IMR-90 (cell line): Measurements from ENCODE around the gene GARIN6. TPM values are rescaled to one million over a fixed set of nuclear protein-coding genes. Genes with fewer than 3 reads are reported as not detected.

Experiments
- ATAC-seq: fragments of 200-7000 bp; cut with Tn5 transposase; 2 replicates; pipeline ENCODE4 v1.9.1; 2020; ENCODE audit warnings: low read depth, mild to moderate bottlenecking, moderate library complexity
- BruUV-seq: library from RNA; stranded (reverse); fragments of 400-500 nt; replicated peaks from 2 replicates; lab custom pipeline; 2021; lab: Mats Ljungman, UMichigan
- CTCF ChIA-PET: fragments of 300-600 bp; formaldehyde crosslinking; extraction: SDS; loops from one replicate; lab custom pipeline; 2021; ENCODE audit warnings: antibody characterized with exemption; lab: Yijun Ruan, JAX
- POLR2A ChIA-PET: fragments of 300-600 bp; sonication (Branson Sonifier 250); formaldehyde crosslinking; loops from one replicate; lab custom pipeline; 2022; ENCODE audit warnings: antibody characterized with exemption; ENCODE audit not compliant: unreplicated experiment; lab: Charles Lee
- DNase-seq: peaks from one replicate; pipeline ENCODE4 v3.0.0; 2013
- H2AFZ ChIP-seq: replicated peaks from 2 replicates; pipeline ENCODE3; 2013; ENCODE audit warnings: low read length, mild to moderate bottlenecking; ENCODE audit not compliant: poor library complexity
- H2AK5ac ChIP-seq: 2 replicates; pipeline ENCODE4 v1.6.1; 2013; ENCODE audit warnings: low read depth, low read length, inconsistent platforms
- H2AK9ac ChIP-seq: replicated peaks from 2 replicates; pipeline ENCODE3; 2013; ENCODE audit warnings: mild to moderate bottlenecking, low read depth, low read length, moderate library complexity; ENCODE audit not compliant: poor library complexity
- H2BK120ac ChIP-seq: 2 replicates; pipeline ENCODE4 v1.6.1; 2013; ENCODE audit warnings: low read depth, low read length, inconsistent platforms
- H2BK15ac ChIP-seq: 3 replicates; pipeline ENCODE4 v1.6.1; 2013; ENCODE audit warnings: low read depth, low read length, inconsistent platforms
- H2BK20ac ChIP-seq: 2 replicates; pipeline ENCODE4 v1.6.1; 2013; ENCODE audit warnings: low read depth, mild to moderate bottlenecking, inconsistent platforms, low read length, moderate library complexity
- H2BK5ac ChIP-seq: 2 replicates; pipeline ENCODE4 v1.6.1; 2013; ENCODE audit warnings: mild to moderate bottlenecking, low read depth, low read length, inconsistent platforms; ENCODE audit not compliant: poor library complexity, severe bottlenecking
- H3K14ac ChIP-seq: replicated peaks from 2 replicates; pipeline ENCODE4 v1.6.1; 2013; ENCODE audit warnings: low read depth, low read length, inconsistent platforms
- H3K18ac ChIP-seq: 2 replicates; pipeline ENCODE4 v1.6.1; 2013; ENCODE audit warnings: low read depth, low read length, control low read depth
- H3K23ac ChIP-seq: 2 replicates; pipeline ENCODE4 v1.6.1; 2013; ENCODE audit warnings: low read depth, low read length, inconsistent platforms
- H3K27ac ChIP-seq: 2 replicates; pipeline ENCODE4 v1.5.1; 2013; ENCODE audit warnings: mild to moderate bottlenecking, control low read depth, low read length; ENCODE audit not compliant: insufficient read depth
- H3K27me3 ChIP-seq: 2 replicates; pipeline ENCODE4 v1.6.1; 2013; ENCODE audit warnings: low read length; ENCODE audit not compliant: control insufficient read depth, insufficient read depth
- H3K36me3 ChIP-seq: 2 replicates; pipeline ENCODE4 v1.6.1; 2013; ENCODE audit warnings: low read length, mixed read lengths; ENCODE audit not compliant: control insufficient read depth, insufficient read depth
- H3K4ac ChIP-seq: 2 replicates; pipeline ENCODE4 v1.6.1; 2013; ENCODE audit warnings: low read depth, low read length, inconsistent platforms
- H3K4me1 ChIP-seq: 2 replicates; pipeline ENCODE4 v1.6.1; 2013; ENCODE audit warnings: low read length, mixed read lengths; ENCODE audit not compliant: control insufficient read depth, insufficient read depth
- H3K4me2 ChIP-seq: 2 replicates; pipeline ENCODE4 v1.6.1; 2013; ENCODE audit warnings: low read depth, mild to moderate bottlenecking, control low read depth, low read length, moderate library complexity
- H3K4me3 ChIP-seq: 2 replicates; pipeline ENCODE4 v1.5.1; 2013; ENCODE audit warnings: low read depth, mild to moderate bottlenecking, control low read depth, low read length, moderate library complexity; ENCODE audit not compliant: insufficient read depth
- H3K56ac ChIP-seq: 2 replicates; pipeline ENCODE4 v1.6.1; 2013; ENCODE audit warnings: low read length, inconsistent platforms; ENCODE audit not compliant: insufficient read depth; ENCODE audit errors: extremely low read depth
- H3K79me1 ChIP-seq, 2 experiments: 2 replicates each; pipeline ENCODE4 v1.6.1; 2013; ENCODE audit warnings: low read length in 2 of 2, inconsistent platforms in 1 of 2, low read depth in 1 of 2
- H3K9ac ChIP-seq: 2 replicates; pipeline ENCODE4 v1.6.1; 2013; ENCODE audit warnings: low read depth, low read length, control low read depth
- H3K9me1 ChIP-seq: 2 replicates; pipeline ENCODE4 v1.6.1; 2013; ENCODE audit warnings: low read length, inconsistent platforms; ENCODE audit not compliant: insufficient read depth
- H3K9me3 ChIP-seq: 2 replicates; pipeline ENCODE4 v1.6.1; 2013; ENCODE audit warnings: low read length; ENCODE audit not compliant: control insufficient read depth, insufficient read depth
- H4K20me1 ChIP-seq: 2 replicates; pipeline ENCODE4 v1.6.1; 2013; ENCODE audit warnings: low read length, inconsistent platforms; ENCODE audit not compliant: insufficient read depth
- H4K5ac ChIP-seq: 2 replicates; pipeline ENCODE4 v1.6.1; 2013; ENCODE audit warnings: mild to moderate bottlenecking, low read depth, low read length, control low read depth
- H4K8ac ChIP-seq, 2 experiments: 2 replicates each; pipeline ENCODE4 v1.6.1; 2013; ENCODE audit warnings: low read depth in 2 of 2, low read length in 2 of 2, control low read depth in 1 of 2, inconsistent platforms in 1 of 2
- H4K91ac ChIP-seq: 2 replicates; pipeline ENCODE4 v1.6.1; 2013; ENCODE audit warnings: low read depth, low read length, inconsistent platforms; ENCODE audit not compliant: insufficient read depth
- CTCF ChIP-seq: conservative IDR thresholded peaks from 2 replicates; pipeline ENCODE4 v1.5.1; 2012; ENCODE audit warnings: mild to moderate bottlenecking, low read depth, low read length, improper control_type of control experiment
- MAFK ChIP-seq: IDR thresholded peaks from 2 replicates; pipeline ENCODE4 v1.6.1; 2012; ENCODE audit warnings: low read depth, low read length, improper control_type of control experiment
- RAD21 ChIP-seq: IDR thresholded peaks from 2 replicates; pipeline ENCODE4 v1.6.1; 2012; ENCODE audit warnings: low read length, improper control_type of control experiment
- WGBS, 2 experiments: methylation state at CpG; one replicate each; pipeline versions ENCODE4 v1.1.5 to v1.1.7; 2013; ENCODE audit warnings: missing lambda C conversion rate in 2 of 2; ENCODE audit not compliant: insufficient read length in 1 of 2; ENCODE audit errors: extremely low coverage in 2 of 2; 5-methylcytosine and 5-hydroxymethylcytosine counted together
- dilution Hi-C: fragments of 300-500 bp; cut with HindIII; formaldehyde crosslinking; loops from one replicate; pipeline ENCODE4 v1.14.3; 2018; ENCODE audit warnings: low sequenced_read_pairs; ENCODE audit not compliant: unreplicated experiment
- in situ Hi-C: fragments of 300-500 bp; cut with MboI; formaldehyde crosslinking; loops from 3 replicates; pipeline ENCODE4 v1.14.3; 2019; ENCODE audit warnings: low sequenced_read_pairs, inconsistent platforms, mixed read lengths
- intact Hi-C: fragments of 100-400 bp; cut with micrococcal nuclease; formaldehyde crosslinking; loops from 2 replicates; pipeline ENCODE4 v1.10.0; 2022
- polyA plus RNA-seq, 3 experiments: library from polyadenylated mRNA; depleted of rRNA; stranded (reverse); fragments of >200 nt; gene quantifications; 2 replicates each; pipeline ENCODE4 v1.2.3, GENCODE V29; 2012; ENCODE audit warnings: low replicate concordance in 1 of 3
- total RNA-seq: library from RNA; depleted of rRNA; stranded (reverse); fragments of >200 nt; gene quantifications from 2 replicates; pipeline ENCODE4 v1.2.3, GENCODE V29; 2012

The GARIN6 gene
- total and polyA plus RNA-seq, 2 of the 4 experiments (the other 2 are of a cell fraction), result not detected

GRCh38 chr12:99658671-99659349, 11.3 kb downstream of the GARIN6 start:
- in situ Hi-C loops, result no loop called here
- no peak overlapping the region for H3K23ac ChIP-seq
- intact Hi-C loops, result no loop called here

More at GRCh38 chr12:99658671-99659349, 11.3 kb downstream of the GARIN6 start:
- H3K27ac ChIP-seq, result no peak overlapping the region
- no peak overlapping the region for H3K56ac ChIP-seq
- no peak overlapping the region for H2BK5ac ChIP-seq
- H2AK5ac ChIP-seq, result no peak overlapping the region
- H4K8ac ChIP-seq, result no peak overlapping the region
- DNase-seq, result no peak
- no peak overlapping the region for H4K91ac ChIP-seq
- H2AK9ac ChIP-seq, result no peak overlapping the region
- no peak overlapping the region for H3K4me2 ChIP-seq
- H3K27me3 ChIP-seq, result no peaks in the 10 kb centered on the region
- dilution Hi-C loops, result no loop called here
- no peak overlapping the region for H2AFZ ChIP-seq
- no peaks in the 10 kb centered on the region for H3K9me1 ChIP-seq
- ChIA-PET CTCF (interaction anchor here (0.7 to 1.1 kb wide), 5 partner anchors 267 to 615 kb away, joined by 3 to 4 read pairs (median 3); no protein-coding TSS in a partner anchor), POLR2A (no interaction called here)
- TF ChIP-seq CTCF (peak; percentile 37), MAFK (no peak), RAD21 (peak; percentile 43)
- no peak overlapping the region for H3K4me3 ChIP-seq
- H3K79me1 ChIP-seq, result no peaks in the 10 kb centered on the region
- no peak overlapping the region for H2BK120ac ChIP-seq
- H4K5ac ChIP-seq, result no peak overlapping the region
- H3K4ac ChIP-seq, result no peak overlapping the region
- H2BK15ac ChIP-seq, result no peak overlapping the region
- H3K18ac ChIP-seq, result no peak overlapping the region
- no peak overlapping the region for H2BK20ac ChIP-seq
- no peak overlapping the region for H3K9ac ChIP-seq
- no peaks in the 10 kb centered on the region for H3K36me3 ChIP-seq
- no peak for ATAC-seq
- BruUV-seq, result no TSS peak
- WGBS, 2 experiments, result no CpG with 5 or more reads among the region's 1 CpG
- no peak overlapping the region for H3K14ac ChIP-seq
- no peaks in the 10 kb centered on the region for H3K4me1 ChIP-seq
- no peaks in the 10 kb centered on the region for H3K9me3 ChIP-seq
- H4K20me1 ChIP-seq, result no peaks in the 10 kb centered on the region
